Activated T-cell treated with anti-CD3 and anti-CD28 coated beads, Interleukin-2, amount 50 U/mL, for 72 hours (primary cell): ENCODE data around the gene CCDC12. TPM values are rescaled to one million over a fixed set of nuclear protein-coding genes. Genes with fewer than 3 reads are reported as not detected.

Experiments
- ATAC-seq, 2 donors: fragments of 150-1000 bp; cut with Tn5 transposase; replicated peaks in 1 of 2; 2 replicates each; pipeline ENCODE4 v1.10.0; 2021; ENCODE audit warnings: moderate library complexity in 2 of 2, mild to moderate bottlenecking in 1 of 2
- DNase-seq, 2 donors: peaks; one replicate each; pipeline ENCODE4 v3.0.0; 2021 to 2022; ENCODE audit warnings: mixed read lengths in 1 of 2
- H3K27ac Mint-ChIP-seq: one replicate; pipeline ENCODE4 v1.8.0; 2022; ENCODE audit warnings: mild to moderate bottlenecking, moderate library complexity, mixed read lengths
- H3K27me3 Mint-ChIP-seq: one replicate; pipeline ENCODE4 v1.8.0; 2022; ENCODE audit warnings: low read depth, mixed read lengths
- H3K36me3 Mint-ChIP-seq, 2 donors: one replicate each; pipeline ENCODE4 v1.8.0; 2022; ENCODE audit warnings: mixed read lengths in 2 of 2, mild to moderate bottlenecking in 1 of 2; ENCODE audit not compliant: insufficient read depth in 2 of 2
- H3K4me1 Mint-ChIP-seq: one replicate; pipeline ENCODE4 v1.8.0; 2022; ENCODE audit warnings: low read depth, mixed read lengths
- H3K4me3 Mint-ChIP-seq, 2 donors: one replicate each; pipeline ENCODE4 v1.8.0; 2022; ENCODE audit warnings: mild to moderate bottlenecking in 2 of 2, mixed read lengths in 2 of 2, moderate library complexity in 2 of 2
- H3K9me3 Mint-ChIP-seq, 2 donors: one replicate each; pipeline ENCODE4 v1.8.0; 2022; ENCODE audit warnings: mixed read lengths in 2 of 2
- total RNA-seq, 2 donors: library from RNA; stranded (reverse); gene quantifications; one replicate each; pipeline ENCODE4 v1.2.3, GENCODE V29; 2022

CCDC12 gene
- total RNA-seq, 2 donors from 2014 or later: 54.7 to 56.2 TPM

DNA sequence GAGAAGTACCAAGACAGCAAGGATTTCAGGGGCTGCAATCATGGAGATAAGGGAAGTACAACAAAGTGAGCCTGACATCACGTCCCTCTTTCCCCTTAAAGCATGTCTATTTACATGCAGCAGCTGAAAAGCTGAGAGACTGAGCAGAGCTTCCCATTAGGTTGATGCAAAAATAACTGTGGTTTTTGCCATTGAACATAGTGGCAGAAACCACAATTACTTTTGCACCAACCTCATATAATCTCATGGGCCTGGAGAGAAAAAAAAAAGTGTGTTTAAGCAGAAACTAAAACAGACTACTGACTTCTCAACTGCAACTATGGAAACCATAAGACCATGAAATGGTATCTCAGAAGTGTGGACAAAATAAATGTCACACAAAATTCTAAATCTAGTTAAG is 48.3 kb downstream of the CCDC12 start:
- Mint-ChIP-seq H3K9me3 (no peaks in the 10 kb centered on the region), H3K4me1 (peaks cover 52% of the 10 kb centered on the region), H3K36me3 (peaks cover 11 to 15% of the 10 kb centered on the region in 2 donors), H3K4me3 (no peak overlapping the region), H3K27me3 (no peaks in the 10 kb centered on the region), H3K27ac (peak overlapping the region; percentile 81)
- ATAC-seq (no peak), DNase-seq (no peak)

DNA sequence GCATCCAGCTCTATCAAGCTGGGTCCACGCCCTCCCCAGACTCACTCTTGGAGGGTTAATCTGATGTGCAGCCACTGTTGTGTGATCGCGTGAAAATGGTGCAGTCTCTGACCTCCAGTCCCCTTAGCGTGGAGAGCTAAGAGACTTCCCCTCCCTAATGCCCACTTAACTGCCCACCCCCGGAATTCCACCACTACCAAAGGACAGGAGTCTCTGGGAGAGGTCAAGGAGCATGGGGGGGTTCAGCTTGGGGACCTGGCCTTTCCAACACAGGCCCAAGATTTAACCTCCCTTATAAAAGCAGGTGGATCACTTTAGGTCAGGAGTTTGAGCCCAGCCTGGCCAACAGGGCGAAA is 48.8 kb downstream of the CCDC12 start:
- H3K4me3 Mint-ChIP-seq: no peak overlapping the region
- no peak overlapping the region for H3K27ac Mint-ChIP-seq
- no peak for DNase-seq
- no peak for ATAC-seq
- peaks cover 15 to 16% of the 10 kb centered on the region in 2 donors for H3K36me3 Mint-ChIP-seq
- H3K4me1 Mint-ChIP-seq: peaks cover 50% of the 10 kb centered on the region
- H3K9me3 Mint-ChIP-seq: no peaks in the 10 kb centered on the region
- H3K27me3 Mint-ChIP-seq: no peaks in the 10 kb centered on the region

DNA sequence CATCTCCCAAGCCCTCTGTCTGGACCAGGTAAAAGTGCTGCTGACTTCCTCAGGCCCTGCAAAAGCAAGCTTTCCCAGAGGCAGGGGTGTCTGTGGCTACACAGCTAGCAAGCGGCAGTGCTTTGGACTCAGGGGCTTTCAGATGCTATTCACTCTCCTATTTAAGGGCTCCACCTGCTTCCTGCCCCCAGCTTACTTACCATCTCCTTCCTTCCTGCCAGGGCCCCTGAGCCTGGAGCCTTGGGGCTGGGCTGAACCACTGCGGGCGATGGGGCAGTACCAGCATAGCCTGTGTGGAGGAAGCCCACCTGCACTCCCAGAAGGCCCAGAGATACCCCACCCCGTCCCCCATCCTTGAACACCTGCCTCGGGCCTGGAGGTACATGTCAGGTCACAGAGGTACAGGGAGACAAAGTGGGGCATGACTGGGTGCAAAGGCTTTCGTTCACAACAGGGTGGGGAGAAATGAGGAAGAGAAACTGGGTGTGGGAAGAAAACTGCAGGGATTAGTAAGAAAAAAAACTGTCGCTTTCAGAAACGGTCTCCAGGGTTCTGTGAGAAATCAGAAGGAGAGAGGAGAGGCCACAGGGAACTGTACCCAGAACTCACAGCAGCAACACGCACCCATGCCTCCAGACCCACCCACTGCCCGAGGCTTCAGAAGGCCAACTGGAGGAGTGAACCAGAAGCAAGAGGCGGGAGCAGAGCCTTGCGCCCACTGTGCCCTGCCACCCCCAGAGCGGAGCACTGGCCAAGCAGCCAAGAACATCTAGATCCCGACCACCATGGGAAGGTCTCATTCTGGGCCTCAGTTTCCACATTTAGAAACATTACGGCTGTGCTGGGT is 49.5 kb downstream of the CCDC12 start:
- Mint-ChIP-seq H3K36me3 (peaks cover 15 to 16% of the 10 kb centered on the region in 2 donors), H3K4me1 (peaks cover 44% of the 10 kb centered on the region), H3K27me3 (no peaks in the 10 kb centered on the region), H3K4me3 (peak overlapping the region; percentile 4 to 18), H3K9me3 (no peaks in the 10 kb centered on the region), H3K27ac (peak overlapping the region; percentile 88)
- ATAC-seq (peak; percentile 14 to 31), DNase-seq (no peak)

DNA sequence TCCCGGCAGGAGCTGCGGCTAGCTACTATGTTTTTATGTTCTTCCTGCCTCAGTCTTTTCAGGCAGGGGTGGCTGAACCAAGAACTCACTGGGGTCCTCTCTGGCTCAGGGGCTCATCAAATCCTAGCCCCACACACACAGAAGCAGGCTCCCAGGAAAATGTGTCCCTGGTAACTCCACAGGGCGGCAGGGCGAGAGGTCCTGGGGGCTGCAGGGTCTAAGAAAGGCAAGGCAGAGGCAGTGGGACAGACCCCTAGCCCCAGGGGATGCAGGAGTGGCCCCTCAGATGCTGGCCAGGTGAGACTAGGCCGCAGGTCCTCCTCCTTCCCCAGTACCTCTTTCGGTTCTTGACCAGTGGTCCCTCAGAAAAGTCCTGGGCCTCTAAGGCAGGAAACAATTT is 50.1 kb downstream of the CCDC12 start:
- Mint-ChIP-seq H3K27ac (peak overlapping the region; percentile 38), H3K9me3 (no peaks in the 10 kb centered on the region), H3K27me3 (no peaks in the 10 kb centered on the region), H3K4me1 (peaks cover 38% of the 10 kb centered on the region), H3K36me3 (peaks cover 15 to 16% of the 10 kb centered on the region in 2 donors), H3K4me3 (no peak overlapping the region)
- no peak for ATAC-seq
- no peak for DNase-seq

DNA sequence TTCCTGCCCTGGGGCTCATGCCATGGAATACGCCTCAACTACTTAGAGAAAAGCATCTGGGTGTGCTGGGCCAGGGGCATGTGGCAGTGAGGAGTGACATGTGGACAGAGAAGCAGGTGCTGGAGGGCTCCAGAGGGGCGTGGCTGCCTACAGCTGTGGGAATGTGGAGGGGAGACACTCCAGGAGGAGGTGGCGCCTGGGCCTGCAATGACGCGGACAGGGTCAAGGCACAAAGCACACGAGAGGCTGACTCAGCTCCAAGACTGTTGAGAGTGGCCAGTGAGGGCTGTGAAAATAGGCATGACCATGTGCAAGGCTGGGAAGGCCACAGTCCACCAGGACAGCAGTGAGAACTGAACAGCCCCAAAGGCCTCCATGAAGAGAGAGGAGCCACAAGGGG is 50.5 kb downstream of the CCDC12 start:
- Mint-ChIP-seq H3K27ac (no peak overlapping the region), H3K27me3 (no peaks in the 10 kb centered on the region), H3K36me3 (peaks cover 15 to 16% of the 10 kb centered on the region in 2 donors), H3K9me3 (no peaks in the 10 kb centered on the region), H3K4me3 (no peak overlapping the region), H3K4me1 (peaks cover 34% of the 10 kb centered on the region)
- DNase-seq: no peak
- no peak for ATAC-seq

DNA sequence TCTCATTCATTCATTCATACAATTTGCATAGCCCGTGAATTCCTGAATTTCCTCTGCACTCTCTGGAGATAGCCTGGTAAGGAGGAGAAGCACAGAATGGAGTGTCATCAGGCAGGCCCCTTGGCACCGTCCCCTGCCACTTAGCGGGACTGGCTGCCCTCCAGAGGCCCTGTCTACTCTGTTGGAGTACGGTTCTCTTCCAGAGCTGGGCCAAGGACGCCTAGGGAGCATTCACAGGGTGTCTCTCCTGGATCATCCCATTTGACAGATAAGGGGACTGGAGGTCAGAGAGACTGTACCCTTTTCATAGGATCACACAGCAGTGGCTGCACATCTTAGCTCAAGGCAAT is 51.0 kb downstream of the CCDC12 start:
- no peaks in the 10 kb centered on the region for H3K27me3 Mint-ChIP-seq
- no peak for ATAC-seq
- no peak overlapping the region for H3K4me3 Mint-ChIP-seq
- H3K36me3 Mint-ChIP-seq: peaks cover 15 to 16% of the 10 kb centered on the region in 2 donors
- H3K27ac Mint-ChIP-seq: no peak overlapping the region
- no peaks in the 10 kb centered on the region for H3K9me3 Mint-ChIP-seq
- H3K4me1 Mint-ChIP-seq: peaks cover 29% of the 10 kb centered on the region
- no peak for DNase-seq

DNA sequence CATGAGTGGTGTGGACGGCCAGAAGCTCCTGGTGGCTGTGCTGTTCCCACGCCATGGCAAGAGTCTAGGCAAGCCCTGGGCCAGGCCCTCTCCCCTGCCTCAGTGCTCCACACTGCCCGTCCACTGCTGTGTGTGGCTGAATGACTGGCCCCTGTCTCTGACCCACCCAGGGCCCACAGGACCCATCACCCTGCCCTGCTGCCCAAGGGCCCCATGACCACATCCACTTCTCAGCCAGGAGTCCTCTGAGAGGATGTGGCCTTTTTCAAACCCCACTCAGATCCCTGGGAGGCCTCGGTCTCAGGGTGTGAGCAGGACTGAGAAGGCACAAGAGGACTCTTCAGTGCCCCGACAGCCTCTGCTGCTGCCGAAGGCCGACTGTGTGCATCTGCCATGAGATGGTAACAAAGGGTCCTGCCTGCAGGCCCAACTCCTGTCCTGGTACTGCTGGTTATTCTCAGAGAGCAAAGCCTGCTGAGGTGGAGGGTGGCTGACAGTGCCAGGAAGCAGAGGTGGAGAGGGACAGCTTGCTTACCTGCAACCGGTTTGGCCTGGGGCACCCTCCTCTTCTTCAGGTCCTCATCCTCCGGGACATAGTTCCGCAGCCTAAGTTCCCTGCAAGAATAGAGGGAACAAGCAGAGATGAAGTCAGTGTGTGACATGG is 51.5 kb downstream of the CCDC12 start:
- Mint-ChIP-seq H3K27me3 (no peaks in the 10 kb centered on the region), H3K36me3 (peaks cover 15 to 19% of the 10 kb centered on the region in 2 donors), H3K27ac (no peak overlapping the region), H3K4me1 (peaks cover 26% of the 10 kb centered on the region), H3K9me3 (no peaks in the 10 kb centered on the region), H3K4me3 (no peak overlapping the region)
- DNase-seq: no peak
- ATAC-seq: no peak

DNA sequence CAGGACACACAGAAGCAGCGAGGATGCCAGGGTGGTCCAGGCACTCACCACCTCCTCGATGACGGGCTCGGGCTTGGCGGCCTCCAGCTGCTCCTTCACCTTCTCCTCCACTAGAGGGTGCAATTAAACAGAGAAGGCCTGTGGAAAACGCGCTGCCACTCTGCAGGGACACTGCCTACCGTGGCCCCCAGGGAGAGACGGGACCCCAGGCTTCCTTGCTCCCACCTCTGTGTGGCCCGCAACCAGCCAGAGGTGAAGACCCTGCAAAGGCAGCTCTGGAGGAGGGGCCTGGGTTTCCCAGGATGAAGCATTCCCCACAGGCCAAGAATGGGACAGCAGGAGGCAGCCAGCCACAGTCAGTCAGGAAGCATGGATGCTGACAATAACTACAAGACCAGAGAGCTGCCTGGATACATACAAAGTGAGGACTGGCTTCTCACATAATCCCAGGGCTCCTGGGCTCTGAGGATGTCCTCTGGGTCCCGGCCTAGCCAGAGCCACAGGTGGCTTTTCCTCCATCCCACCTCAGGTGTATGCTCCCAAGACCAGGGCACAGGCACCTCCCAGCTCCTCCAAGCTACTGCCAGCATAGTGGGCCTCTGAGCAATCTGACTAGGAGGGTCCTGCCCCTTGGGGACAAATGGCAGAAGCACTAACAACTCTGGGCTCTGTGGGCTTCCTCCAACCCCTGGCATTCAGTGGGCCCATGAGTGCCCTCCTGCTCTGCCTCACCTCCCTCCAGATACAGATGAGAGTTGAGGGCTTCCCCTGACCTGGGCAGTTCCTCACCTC is 52.8 kb downstream of the CCDC12 start:
- ATAC-seq (peak; percentile 50 to 59), DNase-seq (peak; percentile 42 to 44)
- peaks cover 12 to 22% of the 10 kb centered on the region in 2 donors for H3K36me3 Mint-ChIP-seq
- H3K4me1 Mint-ChIP-seq: peaks cover 19% of the 10 kb centered on the region
- H3K4me3 Mint-ChIP-seq: no peak overlapping the region
- H3K27me3 Mint-ChIP-seq: no peaks in the 10 kb centered on the region
- H3K27ac Mint-ChIP-seq: peak overlapping the region; percentile 57
- no peaks in the 10 kb centered on the region for H3K9me3 Mint-ChIP-seq

DNA sequence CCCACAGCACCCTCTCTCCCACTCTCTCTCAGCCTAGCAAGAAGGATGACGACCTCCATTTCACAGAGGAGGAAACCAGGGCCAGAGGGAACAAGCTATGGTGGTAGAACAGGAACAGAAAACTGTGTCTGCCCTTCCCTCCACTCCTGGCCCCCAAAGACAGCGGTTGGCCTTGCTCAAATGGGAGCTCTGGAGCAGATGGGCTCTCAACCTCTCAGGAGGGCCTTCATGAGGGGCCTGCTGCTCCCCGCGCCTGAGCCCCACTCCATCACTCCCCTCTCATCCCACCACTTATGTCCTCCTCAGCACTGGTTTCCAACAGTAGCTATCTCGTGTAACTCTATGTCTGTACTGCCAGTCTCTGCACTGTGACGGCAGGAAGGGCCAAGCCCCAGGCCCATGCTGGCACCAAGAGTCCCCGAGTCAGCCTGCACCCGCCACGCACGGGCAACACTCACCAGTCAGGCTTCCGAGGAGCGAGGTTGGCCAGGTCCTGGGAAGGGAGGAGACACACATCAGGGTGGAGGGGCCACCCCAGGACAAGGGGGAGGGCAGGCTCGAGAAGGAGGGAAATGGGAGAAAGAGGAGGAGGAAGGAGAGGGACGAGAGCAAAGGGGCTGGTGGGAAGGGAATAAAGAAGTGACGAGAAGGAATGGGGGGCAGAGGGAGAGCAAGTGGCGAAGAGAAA is 53.5 kb downstream of the CCDC12 start:
- H3K9me3 Mint-ChIP-seq: no peaks in the 10 kb centered on the region
- peaks cover 12% of the 10 kb centered on the region for H3K4me1 Mint-ChIP-seq
- DNase-seq (no peak), ATAC-seq (no peak)
- peaks cover 5 to 23% of the 10 kb centered on the region in 2 donors for H3K36me3 Mint-ChIP-seq
- H3K4me3 Mint-ChIP-seq: no peak overlapping the region
- H3K27me3 Mint-ChIP-seq: no peaks in the 10 kb centered on the region
- peak overlapping the region; percentile 57 for H3K27ac Mint-ChIP-seq

DNA sequence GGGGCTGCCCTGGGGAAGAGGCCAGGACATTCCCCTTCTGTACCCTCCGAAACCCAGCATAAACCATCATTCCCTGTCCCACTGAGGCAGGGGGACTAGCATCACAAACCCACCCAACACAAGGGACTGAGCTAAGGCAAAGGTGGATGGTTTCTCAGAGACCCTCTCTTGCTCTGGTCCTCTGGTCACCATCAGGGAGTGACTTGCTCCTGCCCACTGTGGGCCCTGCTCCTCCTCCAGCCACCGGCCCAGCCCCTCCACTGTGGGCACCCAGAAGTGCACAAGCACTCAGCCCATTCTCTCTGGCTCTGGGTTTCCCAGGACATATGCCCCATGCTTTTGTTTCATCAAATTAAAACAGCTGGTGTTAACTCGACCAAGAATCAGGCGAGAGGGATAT is 54.1 kb downstream of the CCDC12 start:
- no peak for DNase-seq
- peaks cover 2% of the 10 kb centered on the region in 2 donors for H3K9me3 Mint-ChIP-seq
- ATAC-seq: no peak
- H3K36me3 Mint-ChIP-seq: peaks cover 9 to 29% of the 10 kb centered on the region in 2 donors
- H3K4me1 Mint-ChIP-seq: peaks cover 7% of the 10 kb centered on the region
- H3K4me3 Mint-ChIP-seq: no peak overlapping the region
- H3K27ac Mint-ChIP-seq: no peak overlapping the region
- H3K27me3 Mint-ChIP-seq: no peaks in the 10 kb centered on the region

DNA sequence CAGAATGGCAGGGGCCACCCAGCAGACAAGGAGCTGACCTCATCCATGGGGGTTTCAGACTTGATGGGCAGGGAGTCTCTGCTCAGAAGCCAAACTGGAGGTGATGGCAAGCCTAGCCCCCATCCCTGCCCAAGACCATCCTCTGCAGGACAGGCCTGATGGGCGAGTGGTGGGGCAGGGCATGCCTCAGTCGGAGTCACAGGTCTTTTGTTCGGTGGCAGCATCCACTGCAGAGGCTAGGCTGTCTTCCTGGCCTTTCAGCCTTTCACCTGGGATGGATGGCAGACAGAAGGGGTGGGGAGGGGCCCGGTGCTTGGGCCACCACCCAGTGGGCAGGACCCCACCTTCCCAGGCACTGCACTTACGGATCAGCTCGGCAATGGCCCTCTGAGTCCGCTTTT is 54.7 kb downstream of the CCDC12 start:
- H3K9me3 Mint-ChIP-seq: peaks cover 2% of the 10 kb centered on the region in 2 donors
- peaks cover 9 to 34% of the 10 kb centered on the region in 2 donors for H3K36me3 Mint-ChIP-seq
- no peak for ATAC-seq
- H3K27me3 Mint-ChIP-seq: no peaks in the 10 kb centered on the region
- H3K4me1 Mint-ChIP-seq: peaks cover 3% of the 10 kb centered on the region
- no peak for DNase-seq
- H3K27ac Mint-ChIP-seq: no peak overlapping the region
- no peak overlapping the region for H3K4me3 Mint-ChIP-seq

DNA sequence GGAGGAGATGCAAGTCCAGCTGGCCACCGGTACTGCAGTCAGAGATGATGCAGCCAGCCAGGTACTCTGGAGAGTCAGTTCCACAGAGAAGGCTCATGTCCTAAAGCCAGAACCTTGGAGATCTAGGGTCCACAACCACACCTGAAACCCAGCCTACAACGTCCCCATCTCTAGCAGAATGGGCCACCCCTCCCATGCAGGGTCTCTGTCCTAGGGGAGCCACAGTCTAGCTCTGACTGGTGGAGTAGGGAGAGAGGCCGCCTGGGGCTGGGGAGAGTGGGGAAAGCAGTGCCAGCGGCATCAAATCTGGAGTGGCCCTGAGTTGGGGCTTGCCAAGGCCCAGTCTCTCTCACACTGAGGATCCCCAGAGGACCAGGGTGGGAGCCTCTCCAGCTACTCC is 55.5 kb downstream of the CCDC12 start:
- ATAC-seq (no peak), DNase-seq (no peak)
- peaks cover 2% of the 10 kb centered on the region in 2 donors for H3K9me3 Mint-ChIP-seq
- H3K27me3 Mint-ChIP-seq: no peaks in the 10 kb centered on the region
- no peak overlapping the region for H3K27ac Mint-ChIP-seq
- H3K36me3 Mint-ChIP-seq: peaks cover 9 to 33% of the 10 kb centered on the region in 2 donors
- H3K4me1 Mint-ChIP-seq: peaks cover 9% of the 10 kb centered on the region
- H3K4me3 Mint-ChIP-seq: no peak overlapping the region
